Activated naive CD4-positive, alpha-beta T cell treated with anti-CD3 and anti-CD28 coated beads, Interleukin-2, amount 50 U/mL, for 72 hours (primary cell): ENCODE data around the gene RASA1. TPM values are rescaled to one million over a fixed set of nuclear protein-coding genes. Genes with fewer than 3 reads are reported as not detected.

Experiments used
- ATAC-seq, 2 donors: fragments of 150-1000 bp; cut with Tn5 transposase; 2 replicates each; pipeline ENCODE4 v1.10.0; 2021; ENCODE audit warnings: mild to moderate bottlenecking in 2 of 2, moderate library complexity in 2 of 2
- DNase-seq, 2 donors: peaks; one replicate each; pipeline ENCODE4 v3.0.0; 2021 to 2022; ENCODE audit warnings: low spot score in 2 of 2
- H3K27ac Mint-ChIP-seq, 2 donors: one replicate each; pipeline ENCODE4 v1.8.0; 2022; ENCODE audit warnings: mild to moderate bottlenecking in 2 of 2, mixed read lengths in 2 of 2
- H3K36me3 Mint-ChIP-seq, 2 donors: one replicate each; pipeline ENCODE4 v1.8.0; 2022; ENCODE audit warnings: mixed read lengths in 2 of 2
- H3K9me3 Mint-ChIP-seq, 2 donors: one replicate each; pipeline ENCODE4 v1.8.0; 2022; ENCODE audit warnings: mixed read lengths in 2 of 2
- total RNA-seq, 2 donors: library from RNA; stranded (reverse); gene quantifications; one replicate each; pipeline ENCODE4 v1.2.3, GENCODE V29; 2022

The RASA1 gene
- total RNA-seq, 2 donors from 2014 or later, result 16.9 to 22.9 TPM

GRCh38 chr5:87382224-87382623, 114.5 kb downstream of the RASA1 start:
- Mint-ChIP-seq H3K36me3 (peaks cover 0 to 7% of the 10 kb centered on the region in 2 donors), H3K27ac (no peak overlapping the region), H3K9me3 (no peaks in the 10 kb centered on the region)
- ATAC-seq (no peak), DNase-seq (no peak)

GRCh38 chr5:87383216-87383615, 115.5 kb downstream of the RASA1 start:
- Mint-ChIP-seq H3K27ac (peak overlapping the region in 1 of 2 donors; percentile 29), H3K36me3 (peaks cover 0 to 7% of the 10 kb centered on the region in 2 donors), H3K9me3 (no peaks in the 10 kb centered on the region)
- ATAC-seq (no peak), DNase-seq (no peak)

GRCh38 chr5:87385802-87386201, 118.1 kb downstream of the RASA1 start:
- Mint-ChIP-seq H3K9me3 (no peaks in the 10 kb centered on the region), H3K27ac (no peak overlapping the region), H3K36me3 (peaks cover 0 to 18% of the 10 kb centered on the region in 2 donors)
- ATAC-seq, result no peak
- DNase-seq, result no peak

GRCh38 chr5:87388129-87388528, 120.4 kb downstream of the RASA1 start:
- H3K27ac Mint-ChIP-seq, result peak overlapping the region in 1 of 2 donors; percentile 84
- no peak for ATAC-seq
- H3K9me3 Mint-ChIP-seq, result no peaks in the 10 kb centered on the region
- H3K36me3 Mint-ChIP-seq, result peaks cover 8 to 34% of the 10 kb centered on the region in 2 donors
- no peak for DNase-seq

- peaks cover 8 to 34% of the 10 kb centered on the region in 2 donors for H3K36me3 Mint-ChIP-seq
- DNase-seq, result no peak
- H3K9me3 Mint-ChIP-seq, result no peaks in the 10 kb centered on the region
- H3K27ac Mint-ChIP-seq, result peak overlapping the region; percentile 17 to 70
- no peak for ATAC-seq
Observed at GRCh38 chr5:87389296-87390034, 121.8 kb downstream of the RASA1 start.

GRCh38 chr5:87390075-87390474, 122.4 kb downstream of the RASA1 start:
- Mint-ChIP-seq H3K27ac (peak overlapping the region; percentile 17 to 70), H3K36me3 (peaks cover 8 to 34% of the 10 kb centered on the region in 2 donors), H3K9me3 (no peaks in the 10 kb centered on the region)
- DNase-seq (no peak), ATAC-seq (peak in 1 of 2 donors; percentile 31)

GRCh38 chr5:87390576-87391199, 123.0 kb downstream of the RASA1 start:
- Mint-ChIP-seq H3K27ac (peak overlapping the region in 1 of 2 donors; percentile 70), H3K9me3 (no peaks in the 10 kb centered on the region), H3K36me3 (peaks cover 8 to 33% of the 10 kb centered on the region in 2 donors)
- no peak for ATAC-seq
- no peak for DNase-seq

GRCh38 chr5:87392170-87392569, 124.5 kb downstream of the RASA1 start:
- Mint-ChIP-seq H3K9me3 (no peaks in the 10 kb centered on the region), H3K27ac (peak overlapping the region in 1 of 2 donors; percentile 22), H3K36me3 (peaks cover 8 to 27% of the 10 kb centered on the region in 2 donors)
- ATAC-seq (no peak), DNase-seq (no peak)

- ATAC-seq, result no peak
- no peak for DNase-seq
- peaks cover 8 to 27% of the 10 kb centered on the region in 2 donors for H3K36me3 Mint-ChIP-seq
- H3K9me3 Mint-ChIP-seq, result no peaks in the 10 kb centered on the region
- H3K27ac Mint-ChIP-seq, result peak overlapping the region in 1 of 2 donors; percentile 22
Observed at GRCh38 chr5:87392801-87393200, 125.1 kb downstream of the RASA1 start.

GRCh38 chr5:87393331-87393730, 125.6 kb downstream of the RASA1 start:
- H3K9me3 Mint-ChIP-seq, result no peaks in the 10 kb centered on the region
- peaks cover 8 to 27% of the 10 kb centered on the region in 2 donors for H3K36me3 Mint-ChIP-seq
- no peak for DNase-seq
- no peak for ATAC-seq
- no peak overlapping the region for H3K27ac Mint-ChIP-seq

- ATAC-seq (no peak), DNase-seq (no peak)
- H3K27ac Mint-ChIP-seq, result no peak overlapping the region
- H3K9me3 Mint-ChIP-seq, result no peaks in the 10 kb centered on the region
- H3K36me3 Mint-ChIP-seq, result peaks cover 8 to 32% of the 10 kb centered on the region in 2 donors
Observed at GRCh38 chr5:87394411-87395165, 126.9 kb downstream of the RASA1 start.

GRCh38 chr5:87398981-87399614, 131.4 kb downstream of the RASA1 start:
- no peak for DNase-seq
- no peak for ATAC-seq
- no peak overlapping the region for H3K27ac Mint-ChIP-seq
- peaks cover 0 to 18% of the 10 kb centered on the region in 2 donors for H3K36me3 Mint-ChIP-seq
- no peaks in the 10 kb centered on the region for H3K9me3 Mint-ChIP-seq

GRCh38 chr5:87399720-87400119, 132.0 kb downstream of the RASA1 start:
- ATAC-seq (no peak), DNase-seq (no peak)
- Mint-ChIP-seq H3K9me3 (no peaks in the 10 kb centered on the region), H3K27ac (peak overlapping the region in 1 of 2 donors; percentile 14), H3K36me3 (peaks cover 0 to 18% of the 10 kb centered on the region in 2 donors)

- H3K36me3 Mint-ChIP-seq, result peaks cover under 1 to 19% of the 10 kb centered on the region in 2 donors
- H3K9me3 Mint-ChIP-seq, result no peaks in the 10 kb centered on the region
- H3K27ac Mint-ChIP-seq, result no peak overlapping the region
- ATAC-seq, result peak; percentile 56 to 57
- DNase-seq, result no peak
Observed at GRCh38 chr5:87400305-87400899, 132.7 kb downstream of the RASA1 start.

- no peaks in the 10 kb centered on the region for H3K9me3 Mint-ChIP-seq
- peak overlapping the region in 1 of 2 donors; percentile 40 for H3K27ac Mint-ChIP-seq
- ATAC-seq (no peak), DNase-seq (no peak)
- peaks cover 9 to 32% of the 10 kb centered on the region in 2 donors for H3K36me3 Mint-ChIP-seq
Observed at GRCh38 chr5:87401626-87402025, 133.9 kb downstream of the RASA1 start.

GRCh38 chr5:87403409-87403808, 135.7 kb downstream of the RASA1 start:
- ATAC-seq (peak; percentile 29 to 44), DNase-seq (no peak)
- Mint-ChIP-seq H3K27ac (no peak overlapping the region), H3K36me3 (peaks cover 24 to 50% of the 10 kb centered on the region in 2 donors), H3K9me3 (no peaks in the 10 kb centered on the region)
